SU-DHL-6 (cell line): ENCODE results near the gene SEPTIN3.

ENCODE experiments used
- H2AFZ ChIP-seq: fragments of 200-600 bp; sonication (generic); 2 replicates; pipeline ENCODE4 v1.6.1; 2014; ENCODE audit warnings: low read depth, mild to moderate bottlenecking, moderate library complexity, mixed read lengths, antibody characterized with exemption, low read length; ENCODE audit not compliant: severe bottlenecking
- H3F3A ChIP-seq: fragments of 200-600 bp; shearing (Covaris generic); 2 replicates; pipeline ENCODE4 v1.6.0; 2016; ENCODE audit warnings: antibody characterized with exemption, mild to moderate bottlenecking; ENCODE audit not compliant: insufficient read depth
- H3K27ac ChIP-seq: fragments of 200-600 bp; sonication (generic); 2 replicates; pipeline ENCODE4 v1.5.1; 2016; ENCODE audit warnings: low read depth, mild to moderate bottlenecking, low read length, moderate library complexity, mixed read lengths
- H3K27me3 ChIP-seq: fragments of 200-600 bp; sonication (generic), shearing (Covaris generic); 2 replicates; pipeline ENCODE4 v1.6.0; 2014; ENCODE audit warnings: mild to moderate bottlenecking, low read length
- H3K36me3 ChIP-seq: fragments of 200-600 bp; sonication (generic); 2 replicates; pipeline ENCODE4 v1.6.1; 2014; ENCODE audit warnings: mild to moderate bottlenecking, low read length, mixed read lengths
- H3K4me2 ChIP-seq: fragments of 300-600, 200-600 bp; shearing (Covaris generic), sonication (generic); 2 replicates; pipeline ENCODE4 v1.6.0; 2014; ENCODE audit warnings: low read length, low read depth, mild to moderate bottlenecking; ENCODE audit not compliant: poor library complexity, severe bottlenecking
- H3K4me3 ChIP-seq: fragments of 200-600 bp; sonication (generic); 2 replicates; pipeline ENCODE4 v1.5.1; 2014; ENCODE audit warnings: antibody characterized with exemption, low read length, mild to moderate bottlenecking, mixed read lengths; ENCODE audit not compliant: insufficient read depth, poor library complexity, severe bottlenecking
- H3K79me2 ChIP-seq: fragments of 200-600 bp; sonication (generic); 2 replicates; pipeline ENCODE4 v1.6.1; 2014; ENCODE audit warnings: mild to moderate bottlenecking, low read length, moderate library complexity; ENCODE audit not compliant: insufficient read depth
- H3K9ac ChIP-seq: fragments of 200-600 bp; sonication (generic); 2 replicates; pipeline ENCODE4 v1.7.0; 2014; ENCODE audit warnings: mild to moderate bottlenecking, low read length
- H3K9me2 ChIP-seq: fragments of 200-600 bp; sonication (generic); replicated peaks from 2 replicates; pipeline ENCODE4 v1.6.1; 2014; ENCODE audit warnings: low read length; ENCODE audit not compliant: insufficient read depth
- H3K9me3 ChIP-seq: fragments of 200-600 bp; sonication (generic); 2 replicates; pipeline ENCODE4 v1.6.1; 2014; ENCODE audit warnings: low read length, mixed read lengths; ENCODE audit not compliant: insufficient read depth
- H4K20me1 ChIP-seq: fragments of 200-600 bp; sonication (generic); 2 replicates; pipeline ENCODE4 v1.6.1; 2014; ENCODE audit warnings: low read depth, mild to moderate bottlenecking, antibody characterized with exemption, low read length, moderate library complexity, mixed read lengths
- EZH2phosphoT487 ChIP-seq: fragments of 200-600 bp; sonication (generic), shearing (Covaris generic); conservative IDR thresholded peaks from 2 replicates; pipeline ENCODE4 v1.6.1; 2018; ENCODE audit warnings: mild to moderate bottlenecking, antibody characterized with exemption, low read length, moderate library complexity, mixed read lengths
- TF ChIP-seq, protein P1 (sequence below): fragments of 200-600 bp; sonication (generic); IDR thresholded peaks from one replicate; pipeline ENCODE4 v1.5.1; 2017; ENCODE audit warnings: antibody characterized with exemption, mild to moderate bottlenecking, low read length, moderate library complexity; ENCODE audit not compliant: insufficient read depth, poor library complexity, severe bottlenecking

Gene SEPTIN3

GRCh38 chr22:42001121-42001520 is 31.9 kb downstream of the SEPTIN3 start:
- Histone ChIP-seq H3K9ac (no peak overlapping the region), H4K20me1 (no peaks in the 10 kb centered on the region), H3K4me2 (no peak overlapping the region), H3F3A (no peaks in the 10 kb centered on the region), H3K36me3 (no peaks in the 10 kb centered on the region), H3K9me2 (no peaks in the 10 kb centered on the region), H2AFZ (no peak overlapping the region), H3K27ac (no peak overlapping the region), H3K4me3 (no peak overlapping the region), H3K79me2 (no peaks in the 10 kb centered on the region), H3K27me3 (no peaks in the 10 kb centered on the region), H3K9me3 (no peaks in the 10 kb centered on the region)
- TF ChIP-seq, protein P1, sequence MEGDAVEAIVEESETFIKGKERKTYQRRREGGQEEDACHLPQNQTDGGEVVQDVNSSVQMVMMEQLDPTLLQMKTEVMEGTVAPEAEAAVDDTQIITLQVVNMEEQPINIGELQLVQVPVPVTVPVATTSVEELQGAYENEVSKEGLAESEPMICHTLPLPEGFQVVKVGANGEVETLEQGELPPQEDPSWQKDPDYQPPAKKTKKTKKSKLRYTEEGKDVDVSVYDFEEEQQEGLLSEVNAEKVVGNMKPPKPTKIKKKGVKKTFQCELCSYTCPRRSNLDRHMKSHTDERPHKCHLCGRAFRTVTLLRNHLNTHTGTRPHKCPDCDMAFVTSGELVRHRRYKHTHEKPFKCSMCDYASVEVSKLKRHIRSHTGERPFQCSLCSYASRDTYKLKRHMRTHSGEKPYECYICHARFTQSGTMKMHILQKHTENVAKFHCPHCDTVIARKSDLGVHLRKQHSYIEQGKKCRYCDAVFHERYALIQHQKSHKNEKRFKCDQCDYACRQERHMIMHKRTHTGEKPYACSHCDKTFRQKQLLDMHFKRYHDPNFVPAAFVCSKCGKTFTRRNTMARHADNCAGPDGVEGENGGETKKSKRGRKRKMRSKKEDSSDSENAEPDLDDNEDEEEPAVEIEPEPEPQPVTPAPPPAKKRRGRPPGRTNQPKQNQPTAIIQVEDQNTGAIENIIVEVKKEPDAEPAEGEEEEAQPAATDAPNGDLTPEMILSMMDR: no peak
- no peak for TF ChIP-seq EZH2phosphoT487

- no peak overlapping the region for H3K4me2 ChIP-seq
- no peaks in the 10 kb centered on the region for H3F3A ChIP-seq
- no peaks in the 10 kb centered on the region for H4K20me1 ChIP-seq
- H3K36me3 ChIP-seq: no peaks in the 10 kb centered on the region
- H3K27me3 ChIP-seq: no peaks in the 10 kb centered on the region
- TF ChIP-seq EZH2phosphoT487: no peak
- TF ChIP-seq, protein P1: no peak
- no peaks in the 10 kb centered on the region for H3K9me2 ChIP-seq
- no peak overlapping the region for H3K9ac ChIP-seq
- no peaks in the 10 kb centered on the region for H3K79me2 ChIP-seq
- H3K4me3 ChIP-seq: no peak overlapping the region
- H3K27ac ChIP-seq: no peak overlapping the region
- H3K9me3 ChIP-seq: no peaks in the 10 kb centered on the region
- no peak overlapping the region for H2AFZ ChIP-seq
Measured at GRCh38 chr22:42001706-42002105, 32.5 kb downstream of the SEPTIN3 start.

DNA sequence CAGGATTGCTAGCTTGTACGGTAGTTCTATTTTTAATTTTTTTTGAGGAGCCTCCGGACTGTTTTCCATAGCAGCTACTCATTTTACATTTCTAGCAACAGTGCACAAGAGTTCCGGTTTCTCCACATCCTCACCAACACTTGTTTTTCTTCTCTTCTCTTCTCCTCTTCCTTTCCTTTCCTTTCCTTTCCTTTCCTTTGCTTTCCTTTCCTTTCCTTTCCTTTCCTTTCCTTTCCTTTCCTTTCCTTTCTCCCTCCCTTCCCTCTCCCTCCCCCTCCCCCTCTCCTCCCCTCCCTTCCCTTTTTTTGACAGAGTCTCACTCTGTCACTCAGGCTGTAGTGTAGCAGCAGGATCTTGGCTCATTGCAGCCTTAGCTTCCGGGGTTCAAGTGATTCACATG is 38.7 kb downstream of the SEPTIN3 start:
- Histone ChIP-seq H3K9me3 (peaks cover 16% of the 10 kb centered on the region; the same call in 1 of the 2 replicates), H3K27ac (no peak overlapping the region), H3K79me2 (no peaks in the 10 kb centered on the region), H3K4me3 (no peak overlapping the region), H3K27me3 (no peaks in the 10 kb centered on the region), H3K9me2 (no peaks in the 10 kb centered on the region), H3K4me2 (no peak overlapping the region), H2AFZ (no peak overlapping the region), H3K36me3 (no peaks in the 10 kb centered on the region), H3K9ac (no peak overlapping the region), H3F3A (no peaks in the 10 kb centered on the region), H4K20me1 (no peaks in the 10 kb centered on the region)
- TF ChIP-seq EZH2phosphoT487: no peak
- TF ChIP-seq, protein P1: no peak
